Hematopoietic multipotent progenitor cell treated with erythropoietin and hydrocortisone succinate and interleukin-3 and kit ligand, for 15 days (in vitro differentiated cells): ENCODE results near the gene ZFHX3.

Experiments used
- DNase-seq: peaks from one replicate; pipeline ENCODE4 v3.0.0-alpha.2; 2015; ENCODE audit warnings: low spot score

Gene ZFHX3

GRCh38 chr16:72847187-72848027 lies 200.5 kb downstream of the ZFHX3 start:
- no peak for DNase-seq

GRCh38 chr16:72846594-72846993 lies 201.3 kb downstream of the ZFHX3 start:
- no peak for DNase-seq

- no peak for DNase-seq
Observed at GRCh38 chr16:72845322-72846020, 202.5 kb downstream of the ZFHX3 start.

- no peak for DNase-seq
Observed at GRCh38 chr16:72844225-72844920, 203.6 kb downstream of the ZFHX3 start.

- DNase-seq, result no peak
Observed at GRCh38 chr16:72841506-72841905, 206.4 kb downstream of the ZFHX3 start.

GRCh38 chr16:72840631-72841381 lies 207.1 kb downstream of the ZFHX3 start:
- DNase-seq, result no peak

- DNase-seq, result no peak
Observed at GRCh38 chr16:72838951-72839350, 209.0 kb downstream of the ZFHX3 start.

- no peak for DNase-seq
Observed at GRCh38 chr16:72838586-72838910, 209.4 kb downstream of the ZFHX3 start.

GRCh38 chr16:72837846-72838585 lies 209.9 kb downstream of the ZFHX3 start:
- DNase-seq, result no peak

- no peak for DNase-seq
Observed at GRCh38 chr16:72836985-72837384, 210.9 kb downstream of the ZFHX3 start.

- DNase-seq, result no peak
Observed at GRCh38 chr16:72836181-72836580, 211.7 kb downstream of the ZFHX3 start.

GRCh38 chr16:72835086-72835485 lies 212.8 kb downstream of the ZFHX3 start:
- no peak for DNase-seq

GRCh38 chr16:72834499-72834898 lies 213.4 kb downstream of the ZFHX3 start:
- no peak for DNase-seq

- no peak for DNase-seq
Observed at GRCh38 chr16:72833969-72834368, 214.0 kb downstream of the ZFHX3 start.

- no peak for DNase-seq
Observed at GRCh38 chr16:72833482-72833881, 214.4 kb downstream of the ZFHX3 start.

- DNase-seq, result peak; percentile 60
Observed at GRCh38 chr16:72832621-72833248, 215.2 kb downstream of the ZFHX3 start.

- no peak for DNase-seq
Observed at GRCh38 chr16:72829846-72830775, 217.8 kb downstream of the ZFHX3 start.

- no peak for DNase-seq
Observed at GRCh38 chr16:72827866-72828265, 220.1 kb downstream of the ZFHX3 start.

GRCh38 chr16:72825912-72826621 lies 221.9 kb downstream of the ZFHX3 start:
- no peak for DNase-seq
